WTC11 (cell line): ENCODE measurements around the gene MYCBP. TPM values are rescaled to one million over a fixed set of nuclear protein-coding genes. Genes with fewer than 3 reads are reported as not detected.

Experiments used
- ATAC-seq: fragments of 200-7000 bp; cut with Tn5 transposase; 2 replicates; pipeline ENCODE4 v1.10.0; 2021; ENCODE audit warnings: mild to moderate bottlenecking, moderate library complexity
- CTCF ChIA-PET: fragments of 300-600 bp; sonication (Branson Sonifier 250); formaldehyde crosslinking; loops from one replicate; lab custom pipeline; 2021; ENCODE audit warnings: antibody characterized with exemption; lab: Charles Lee
- POLR2A ChIA-PET: fragments of 350-600 bp; sonication (Branson Sonifier 250); formaldehyde crosslinking; loops from one replicate; lab custom pipeline; 2021; ENCODE audit warnings: antibody characterized with exemption; lab: Charles Lee
- DNase-seq: peaks from one replicate; pipeline ENCODE4 v3.0.0; 2021; ENCODE audit warnings: low spot score
- H3K27ac Mint-ChIP-seq: 2 replicates; pipeline ENCODE4 v1.8.0; 2021; ENCODE audit warnings: mixed read lengths
- H3K27me3 Mint-ChIP-seq: 2 replicates; pipeline ENCODE4 v1.8.0; 2021; ENCODE audit warnings: low read depth, mild to moderate bottlenecking, moderate library complexity, mixed read lengths
- H3K36me3 Mint-ChIP-seq: 2 replicates; pipeline ENCODE4 v1.8.0; 2021; ENCODE audit warnings: mixed read lengths
- H3K4me1 Mint-ChIP-seq: 2 replicates; pipeline ENCODE4 v1.8.0; 2022; ENCODE audit warnings: mixed read lengths
- H3K4me3 Mint-ChIP-seq: 2 replicates; pipeline ENCODE4 v1.8.0; 2021; ENCODE audit warnings: mild to moderate bottlenecking, moderate library complexity, mixed read lengths
- H3K9me3 Mint-ChIP-seq: 2 replicates; pipeline ENCODE4 v1.8.0; 2021; ENCODE audit warnings: mixed read lengths
- CDX4 ChIP-seq: fragments of 250-450 bp; sonication (Bioruptor Pico); IDR thresholded peaks from 2 replicates; pipeline ENCODE4 v1.9.0; 2021; ENCODE audit warnings: moderate library complexity, mild to moderate bottlenecking, inconsistent platforms, borderline replicate concordance
- ELF4 ChIP-seq: sonication (generic); formaldehyde crosslinking; IDR thresholded peaks from 2 replicates; pipeline ENCODE4 v1.8.1; 2022; ENCODE audit warnings: low read depth, mild to moderate bottlenecking, moderate library complexity, missing genetic modification reagents
- ESRRA ChIP-seq: sonication (generic); formaldehyde crosslinking; IDR thresholded peaks from 2 replicates; pipeline ENCODE4 v1.8.1; 2022; ENCODE audit warnings: mild to moderate bottlenecking, missing genetic modification reagents, borderline replicate concordance
- FOXK1 ChIP-seq: sonication (generic); formaldehyde crosslinking; IDR thresholded peaks from 2 replicates; pipeline ENCODE4 v1.8.0; 2022; ENCODE audit warnings: mild to moderate bottlenecking, moderate library complexity, missing genetic modification reagents
- GTF2I ChIP-seq: fragments of 250-450 bp; sonication (Bioruptor Pico); conservative IDR thresholded peaks from 2 replicates; pipeline ENCODE4 v1.4.0; 2021; ENCODE audit warnings: mild to moderate bottlenecking
- HMGA2 ChIP-seq: fragments of 250-450 bp; sonication (Bioruptor Pico); IDR thresholded peaks from 2 replicates; pipeline ENCODE4 v1.4.0; 2021; ENCODE audit warnings: mild to moderate bottlenecking, moderate library complexity
- IRF2 ChIP-seq: sonication (generic); formaldehyde crosslinking; IDR thresholded peaks from 2 replicates; pipeline ENCODE4 v1.8.0; 2022; ENCODE audit warnings: low read depth, missing genetic modification reagents, borderline replicate concordance
- NFYB ChIP-seq: sonication (generic); formaldehyde crosslinking; conservative IDR thresholded peaks from 2 replicates; pipeline ENCODE4 v1.8.0; 2022; ENCODE audit warnings: low read depth, missing genetic modification reagents
- OVOL2 ChIP-seq: fragments of 250-450 bp; sonication (Bioruptor Pico); IDR thresholded peaks from 2 replicates; pipeline ENCODE4 v1.9.0; 2021; ENCODE audit warnings: mild to moderate bottlenecking, borderline replicate concordance
- RELA ChIP-seq: sonication (generic); formaldehyde crosslinking; IDR thresholded peaks from 2 replicates; pipeline ENCODE4 v1.8.1; 2022; ENCODE audit warnings: missing genetic modification reagents, mild to moderate bottlenecking, borderline replicate concordance
- RORB ChIP-seq: fragments of 250-450 bp; sonication (Bioruptor Pico); IDR thresholded peaks from 2 replicates; pipeline ENCODE4 v1.9.0; 2021; ENCODE audit warnings: mild to moderate bottlenecking
- SOX15 ChIP-seq: fragments of 250-450 bp; sonication (Bioruptor Pico); IDR thresholded peaks from 2 replicates; pipeline ENCODE4 v1.9.0; 2021; ENCODE audit warnings: mild to moderate bottlenecking
- TEAD1 ChIP-seq: sonication (generic); formaldehyde crosslinking; IDR thresholded peaks from 2 replicates; pipeline ENCODE4 v1.8.0; 2022; ENCODE audit warnings: mild to moderate bottlenecking, missing genetic modification reagents
- TP53 ChIP-seq: sonication (generic); formaldehyde crosslinking; IDR thresholded peaks from 2 replicates; pipeline ENCODE4 v1.8.1; 2023; ENCODE audit warnings: mild to moderate bottlenecking, missing genetic modification reagents
- ZMAT4 ChIP-seq: fragments of 250-450 bp; sonication (Bioruptor Pico); IDR thresholded peaks from 2 replicates; pipeline ENCODE4 v1.9.0; 2021; ENCODE audit warnings: mild to moderate bottlenecking
- ZNF138 ChIP-seq: sonication (generic); formaldehyde crosslinking; conservative IDR thresholded peaks from 2 replicates; pipeline ENCODE4 v1.8.1; 2022; ENCODE audit warnings: mild to moderate bottlenecking, moderate library complexity, missing genetic modification reagents
- ZNF232 ChIP-seq: sonication (generic); formaldehyde crosslinking; IDR thresholded peaks from 2 replicates; pipeline ENCODE4 v1.8.0; 2022; ENCODE audit warnings: mild to moderate bottlenecking, missing genetic modification reagents
- ZNF423 ChIP-seq: fragments of 250-450 bp; sonication (Bioruptor Pico); IDR thresholded peaks from 2 replicates; pipeline ENCODE4 v2.1.2; 2022; ENCODE audit warnings: mild to moderate bottlenecking, moderate library complexity
- ZNF671 ChIP-seq: fragments of 250-450 bp; sonication (Bioruptor Pico); IDR thresholded peaks from 2 replicates; pipeline ENCODE4 v1.8.0; 2021; ENCODE audit warnings: mild to moderate bottlenecking
- total RNA-seq: library from RNA; stranded (reverse); gene quantifications from 3 replicates; pipeline ENCODE4 v1.2.3, GENCODE V29; 2021
- TF ChIP-seq, protein P1 (sequence below): sonication (generic); formaldehyde crosslinking; IDR thresholded peaks from 2 replicates; pipeline ENCODE4 v1.8.1; 2023; ENCODE audit warnings: mild to moderate bottlenecking, missing genetic modification reagents, moderate library complexity
- TF ChIP-seq, protein P2 (sequence below): sonication (generic); formaldehyde crosslinking; IDR thresholded peaks from 2 replicates; pipeline ENCODE4 v1.8.0; 2022; ENCODE audit warnings: mild to moderate bottlenecking, missing genetic modification reagents
- TF ChIP-seq, protein P3 (sequence below): fragments of 250-450 bp; sonication (Bioruptor Pico); IDR thresholded peaks from 2 replicates; pipeline ENCODE4 v1.9.0; 2021; ENCODE audit warnings: mild to moderate bottlenecking
- TF ChIP-seq, protein P4 (sequence below): sonication (generic); formaldehyde crosslinking; IDR thresholded peaks from 2 replicates; pipeline ENCODE4 v1.8.1; 2022; ENCODE audit warnings: missing genetic modification reagents, borderline replicate concordance

Gene MYCBP
- total RNA-seq, 1 experiment from 2014 or later = 31.4 TPM

- TF ChIP-seq HMGA2 (CRISPR knock-in tag) = no peak
- TF ChIP-seq RORB = no peak
- 0 out of 2 replicates have a peak, but pooled peaks have one; percentile 43 for TF ChIP-seq TEAD1 (CRISPR knock-in tag)
- peak; percentile 86 for TF ChIP-seq NFYB (CRISPR knock-in tag)
- no peak for TF ChIP-seq ELF4 (CRISPR knock-in tag)
Measured at GRCh38 chr1:38859561-38860453, 13.3 kb downstream of the MYCBP start, which contains the start of gene RRAGC (continued).

DNA sequence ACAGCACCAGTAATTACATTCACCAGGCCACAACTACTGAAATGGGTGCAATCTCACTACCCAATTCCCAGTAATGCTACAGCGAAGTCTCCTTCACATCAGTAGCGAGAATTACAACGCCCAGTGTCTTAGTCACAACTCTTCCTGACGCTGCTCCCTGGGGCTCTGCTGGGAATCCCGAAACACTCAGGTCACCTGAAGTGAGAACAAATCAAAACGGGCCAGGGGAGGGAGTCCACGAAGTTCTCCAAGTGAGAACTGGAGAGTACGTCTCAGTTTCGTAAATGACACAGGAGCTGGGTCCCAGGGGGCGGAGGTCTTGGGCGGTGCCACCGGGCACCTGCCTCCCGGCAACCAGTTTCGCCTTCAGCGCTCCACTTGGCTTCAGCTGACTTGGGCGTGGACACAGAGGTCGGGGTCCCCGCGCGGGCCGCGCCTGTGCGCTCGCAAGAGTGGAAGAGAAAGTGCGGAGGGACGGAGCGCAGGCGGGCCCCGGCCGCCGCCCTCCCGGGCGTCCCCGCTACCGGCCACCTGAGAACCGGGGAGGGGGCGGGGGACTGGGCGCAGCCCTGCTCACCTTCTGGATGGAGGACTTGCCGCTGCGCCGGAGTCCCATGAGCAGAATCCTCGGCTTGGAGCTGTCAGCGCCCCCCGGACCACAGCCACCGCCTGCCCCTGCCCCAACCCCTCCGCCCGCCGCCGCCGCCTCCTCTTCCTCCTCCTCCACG, 14.2 kb downstream of the MYCBP start:
- H3K9me3 Mint-ChIP-seq = no peaks in the 10 kb centered on the region
- H3K27ac Mint-ChIP-seq = peak overlapping the region; percentile 36; the same call in 1 of the 2 replicates
- TF ChIP-seq ESRRA (CRISPR knock-in tag) = 0 out of 2 replicates have a peak, but pooled peaks have one; percentile 10
- TF ChIP-seq NFYB (CRISPR knock-in tag) = no peak
- peaks cover 18% of the 10 kb centered on the region for H3K4me1 Mint-ChIP-seq
- DNase-seq (no peak), ATAC-seq (peak; percentile 8)
- peak overlapping the region; percentile 92 for H3K4me3 Mint-ChIP-seq
- peaks cover 13% of the 10 kb centered on the region for H3K36me3 Mint-ChIP-seq
- no peaks in the 10 kb centered on the region for H3K27me3 Mint-ChIP-seq
- POLR2A ChIA-PET = interaction anchor here (0.6 kb wide), 1 partner anchor 167 kb away, joined by 3 read pairs; the partner anchor contains the start of gene NDUFS5
- CTCF ChIA-PET = interaction anchor here (0.9 to 1.6 kb wide), 2 partner anchors 13 to 240 kb away, joined by 3 to 4 read pairs; no protein-coding TSS in a partner anchor

DNA sequence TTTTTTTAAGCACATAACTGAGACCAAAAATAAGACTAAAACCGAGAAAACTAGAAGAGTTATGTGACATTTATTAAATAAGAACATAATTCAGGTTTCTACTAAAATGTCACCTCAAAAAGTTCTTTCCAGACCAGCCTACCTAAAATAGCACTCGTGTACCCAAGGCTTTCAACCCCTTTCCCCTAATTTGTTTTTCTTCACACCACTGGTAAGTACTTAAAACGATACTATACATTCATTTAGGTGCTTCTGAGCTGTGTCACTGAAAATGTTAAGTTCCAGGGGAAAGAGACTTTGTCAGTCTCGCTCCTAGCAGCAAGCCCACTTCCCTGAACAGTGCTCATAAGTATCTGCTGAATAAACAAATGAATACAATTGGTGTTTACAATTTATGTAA, 20.4 kb downstream of the MYCBP start:
- ATAC-seq (no peak), DNase-seq (no peak)
- H3K36me3 Mint-ChIP-seq = peaks cover 27% of the 10 kb centered on the region
- ChIA-PET POLR2A (no interaction called here), CTCF (no interaction called here)
- no peak overlapping the region for H3K4me3 Mint-ChIP-seq
- no peak overlapping the region for H3K27ac Mint-ChIP-seq
- no peaks in the 10 kb centered on the region for H3K27me3 Mint-ChIP-seq
- 0 out of 2 replicates have a peak, but pooled peaks cover 1% of the 10 kb centered on the region for H3K4me1 Mint-ChIP-seq
- H3K9me3 Mint-ChIP-seq = no peaks in the 10 kb centered on the region
- TF ChIP-seq ESRRA (CRISPR knock-in tag) (no peak), ZMAT4 (CRISPR knock-in tag) (no peak), FOXK1 (no peak), ZNF232 (CRISPR knock-in tag) (no peak), IRF2 (no peak), ZNF671 (no peak), ZNF423 (CRISPR knock-in tag) (no peak), RELA (no peak), CDX4 (CRISPR knock-in tag) (no peak), GTF2I (CRISPR knock-in tag) (no peak), ZNF138 (CRISPR knock-in tag) (no peak), TP53 (CRISPR knock-in tag) (no peak), OVOL2 (no peak), SOX15 (CRISPR knock-in tag) (no peak)
- TF ChIP-seq, protein P1, sequence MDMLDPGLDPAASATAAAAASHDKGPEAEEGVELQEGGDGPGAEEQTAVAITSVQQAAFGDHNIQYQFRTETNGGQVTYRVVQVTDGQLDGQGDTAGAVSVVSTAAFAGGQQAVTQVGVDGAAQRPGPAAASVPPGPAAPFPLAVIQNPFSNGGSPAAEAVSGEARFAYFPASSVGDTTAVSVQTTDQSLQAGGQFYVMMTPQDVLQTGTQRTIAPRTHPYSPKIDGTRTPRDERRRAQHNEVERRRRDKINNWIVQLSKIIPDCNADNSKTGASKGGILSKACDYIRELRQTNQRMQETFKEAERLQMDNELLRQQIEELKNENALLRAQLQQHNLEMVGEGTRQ (CRISPR knock-in tag) = no peak
- TF ChIP-seq, protein P2, sequence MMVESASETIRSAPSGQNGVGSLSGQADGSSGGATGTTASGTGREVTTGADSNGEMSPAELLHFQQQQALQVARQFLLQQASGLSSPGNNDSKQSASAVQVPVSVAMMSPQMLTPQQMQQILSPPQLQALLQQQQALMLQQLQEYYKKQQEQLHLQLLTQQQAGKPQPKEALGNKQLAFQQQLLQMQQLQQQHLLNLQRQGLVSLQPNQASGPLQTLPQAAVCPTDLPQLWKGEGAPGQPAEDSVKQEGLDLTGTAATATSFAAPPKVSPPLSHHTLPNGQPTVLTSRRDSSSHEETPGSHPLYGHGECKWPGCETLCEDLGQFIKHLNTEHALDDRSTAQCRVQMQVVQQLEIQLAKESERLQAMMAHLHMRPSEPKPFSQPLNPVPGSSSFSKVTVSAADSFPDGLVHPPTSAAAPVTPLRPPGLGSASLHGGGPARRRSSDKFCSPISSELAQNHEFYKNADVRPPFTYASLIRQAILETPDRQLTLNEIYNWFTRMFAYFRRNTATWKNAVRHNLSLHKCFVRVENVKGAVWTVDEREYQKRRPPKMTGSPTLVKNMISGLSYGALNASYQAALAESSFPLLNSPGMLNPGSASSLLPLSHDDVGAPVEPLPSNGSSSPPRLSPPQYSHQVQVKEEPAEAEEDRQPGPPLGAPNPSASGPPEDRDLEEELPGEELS = no peak
- TF ChIP-seq, protein P3, sequence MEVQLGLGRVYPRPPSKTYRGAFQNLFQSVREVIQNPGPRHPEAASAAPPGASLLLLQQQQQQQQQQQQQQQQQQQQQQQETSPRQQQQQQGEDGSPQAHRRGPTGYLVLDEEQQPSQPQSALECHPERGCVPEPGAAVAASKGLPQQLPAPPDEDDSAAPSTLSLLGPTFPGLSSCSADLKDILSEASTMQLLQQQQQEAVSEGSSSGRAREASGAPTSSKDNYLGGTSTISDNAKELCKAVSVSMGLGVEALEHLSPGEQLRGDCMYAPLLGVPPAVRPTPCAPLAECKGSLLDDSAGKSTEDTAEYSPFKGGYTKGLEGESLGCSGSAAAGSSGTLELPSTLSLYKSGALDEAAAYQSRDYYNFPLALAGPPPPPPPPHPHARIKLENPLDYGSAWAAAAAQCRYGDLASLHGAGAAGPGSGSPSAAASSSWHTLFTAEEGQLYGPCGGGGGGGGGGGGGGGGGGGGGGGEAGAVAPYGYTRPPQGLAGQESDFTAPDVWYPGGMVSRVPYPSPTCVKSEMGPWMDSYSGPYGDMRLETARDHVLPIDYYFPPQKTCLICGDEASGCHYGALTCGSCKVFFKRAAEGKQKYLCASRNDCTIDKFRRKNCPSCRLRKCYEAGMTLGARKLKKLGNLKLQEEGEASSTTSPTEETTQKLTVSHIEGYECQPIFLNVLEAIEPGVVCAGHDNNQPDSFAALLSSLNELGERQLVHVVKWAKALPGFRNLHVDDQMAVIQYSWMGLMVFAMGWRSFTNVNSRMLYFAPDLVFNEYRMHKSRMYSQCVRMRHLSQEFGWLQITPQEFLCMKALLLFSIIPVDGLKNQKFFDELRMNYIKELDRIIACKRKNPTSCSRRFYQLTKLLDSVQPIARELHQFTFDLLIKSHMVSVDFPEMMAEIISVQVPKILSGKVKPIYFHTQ = no peak
- TF ChIP-seq, protein P4, sequence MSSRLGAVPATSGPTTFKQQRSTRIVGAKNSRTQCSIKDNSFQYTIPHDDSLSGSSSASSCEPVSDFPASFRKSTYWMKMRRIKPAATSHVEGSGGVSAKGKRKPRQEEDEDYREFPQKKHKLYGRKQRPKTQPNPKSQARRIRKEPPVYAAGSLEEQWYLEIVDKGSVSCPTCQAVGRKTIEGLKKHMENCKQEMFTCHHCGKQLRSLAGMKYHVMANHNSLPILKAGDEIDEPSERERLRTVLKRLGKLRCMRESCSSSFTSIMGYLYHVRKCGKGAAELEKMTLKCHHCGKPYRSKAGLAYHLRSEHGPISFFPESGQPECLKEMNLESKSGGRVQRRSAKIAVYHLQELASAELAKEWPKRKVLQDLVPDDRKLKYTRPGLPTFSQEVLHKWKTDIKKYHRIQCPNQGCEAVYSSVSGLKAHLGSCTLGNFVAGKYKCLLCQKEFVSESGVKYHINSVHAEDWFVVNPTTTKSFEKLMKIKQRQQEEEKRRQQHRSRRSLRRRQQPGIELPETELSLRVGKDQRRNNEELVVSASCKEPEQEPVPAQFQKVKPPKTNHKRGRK = no peak
